Stimulated activated CD4-positive, alpha-beta T cell treated with anti-CD3 and anti-CD28 coated beads, Interleukin-2, amount 100 ng/mL, for 4 hours (primary cell): ENCODE data around the gene CARD14.
"Not testable (repeated sequence)": the region's sequence is repeated elsewhere in the genome, so short reads cannot be mapped to it uniquely, and the experiment has no call there.

Experiments
- DNase-seq: peaks from one replicate; pipeline ENCODE4 v3.0.0-alpha.2; 2020; ENCODE audit warnings: low read depth

Gene CARD14

DNA sequence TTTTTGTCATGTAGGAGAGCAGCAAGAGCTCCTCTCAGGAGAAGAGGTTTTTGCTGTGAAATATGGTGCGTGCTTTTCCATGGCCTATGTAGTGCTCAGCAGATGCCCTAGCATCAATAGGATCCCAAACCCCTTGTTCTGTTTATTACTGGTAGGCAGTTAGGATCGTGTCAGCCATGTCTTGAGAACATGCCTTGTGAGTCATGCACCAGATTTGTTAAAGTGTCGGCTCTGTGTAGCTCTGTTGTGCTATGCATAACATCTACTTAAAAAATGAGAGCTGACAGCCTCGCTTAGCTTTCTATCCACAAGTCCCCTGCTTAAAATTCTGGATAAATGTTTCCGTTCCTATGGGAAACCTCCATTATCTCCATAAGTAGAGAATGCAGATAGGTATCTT, 18.5 kb upstream of the CARD14 start:
- no peak for DNase-seq

DNA sequence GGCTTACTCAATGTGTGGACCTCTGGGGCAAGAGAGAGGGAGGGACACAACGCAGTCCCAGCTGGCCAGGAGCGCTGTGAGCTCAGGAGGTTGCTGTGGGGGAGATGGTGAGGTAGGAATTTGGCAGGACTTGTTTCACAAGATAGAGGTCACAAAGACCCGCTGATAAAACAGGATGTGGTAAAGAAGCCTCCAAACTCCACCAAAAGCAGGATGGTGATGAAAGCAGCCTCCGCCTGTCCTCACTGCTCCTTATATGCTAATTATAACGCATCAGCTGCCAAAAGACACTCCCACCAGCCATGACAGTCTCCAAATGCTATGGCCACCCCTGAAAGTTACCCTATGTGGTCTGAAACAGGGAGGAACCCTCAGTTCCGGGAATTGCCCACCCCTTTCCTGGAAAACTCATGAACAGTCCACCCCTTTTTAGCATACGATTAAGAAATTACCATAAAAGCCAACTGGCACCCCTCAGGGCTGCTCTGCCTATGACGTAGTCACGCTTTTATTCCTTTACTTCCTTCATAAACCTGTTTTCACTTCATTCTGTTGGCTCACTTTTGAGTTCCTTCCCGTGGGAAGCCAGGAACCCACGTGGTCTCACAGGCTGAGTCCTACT, 17.6 kb upstream of the CARD14 start:
- DNase-seq, result no peak

DNA sequence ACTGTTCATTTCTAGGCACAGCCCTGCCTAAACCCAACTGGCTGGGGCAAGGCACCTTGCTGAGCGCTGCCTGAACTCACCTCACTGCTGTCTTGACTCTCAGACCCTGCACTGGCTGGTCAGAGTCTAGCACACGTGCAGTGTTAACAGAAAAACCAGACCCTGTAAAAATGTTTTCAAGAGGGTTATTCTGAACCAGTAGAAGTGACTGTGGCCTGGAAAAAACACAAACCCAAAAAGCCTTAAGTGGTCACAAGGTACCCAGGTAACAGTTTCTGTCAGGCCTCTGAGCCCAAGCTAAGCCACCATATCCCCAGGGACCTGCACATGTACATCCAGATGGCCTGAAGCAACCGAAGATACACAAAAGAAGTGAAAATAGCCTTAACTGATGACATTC, 16.8 kb upstream of the CARD14 start:
- DNase-seq, result no peak

DNA sequence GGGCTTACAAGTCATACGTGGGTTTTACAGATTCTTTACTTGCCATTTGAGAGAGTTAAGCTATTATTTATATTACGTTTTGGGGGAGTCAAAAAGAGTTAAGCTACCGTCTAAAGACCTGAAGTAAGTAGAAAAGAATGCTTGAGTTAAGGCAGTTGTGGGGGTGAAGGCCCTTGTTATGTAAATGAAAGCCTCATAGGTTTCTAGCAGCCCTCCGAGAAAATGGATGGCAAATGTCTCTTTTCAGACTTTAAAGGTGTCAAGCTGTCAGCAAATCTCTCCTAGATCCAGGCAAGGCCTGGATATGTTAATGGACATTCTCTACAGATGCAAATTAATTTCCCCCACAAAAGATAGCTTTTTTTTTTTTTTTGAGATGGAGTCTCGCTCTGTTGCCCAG, 15.7 kb upstream of the CARD14 start:
- DNase-seq, result no peak

DNA sequence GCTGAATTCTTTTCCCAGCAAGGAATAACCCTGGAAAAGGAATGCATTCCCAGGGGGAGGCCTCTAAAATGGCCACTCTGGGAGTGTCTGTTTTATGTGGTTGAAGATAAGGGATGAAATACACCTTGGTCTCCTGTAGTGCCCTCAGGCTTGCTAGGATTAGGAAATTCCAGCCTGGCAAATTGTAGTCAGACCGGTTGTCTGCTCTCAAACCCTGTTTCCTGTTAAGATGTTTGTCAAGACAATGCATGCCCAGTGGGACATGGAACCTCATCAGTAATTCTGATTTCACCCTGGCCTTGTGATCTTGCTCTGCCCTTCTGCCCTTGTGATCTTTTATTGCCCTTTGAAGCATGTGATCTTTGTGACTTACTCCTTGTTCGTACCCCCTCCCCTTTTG, 14.2 kb upstream of the CARD14 start:
- not testable (repeated sequence) for DNase-seq

DNA sequence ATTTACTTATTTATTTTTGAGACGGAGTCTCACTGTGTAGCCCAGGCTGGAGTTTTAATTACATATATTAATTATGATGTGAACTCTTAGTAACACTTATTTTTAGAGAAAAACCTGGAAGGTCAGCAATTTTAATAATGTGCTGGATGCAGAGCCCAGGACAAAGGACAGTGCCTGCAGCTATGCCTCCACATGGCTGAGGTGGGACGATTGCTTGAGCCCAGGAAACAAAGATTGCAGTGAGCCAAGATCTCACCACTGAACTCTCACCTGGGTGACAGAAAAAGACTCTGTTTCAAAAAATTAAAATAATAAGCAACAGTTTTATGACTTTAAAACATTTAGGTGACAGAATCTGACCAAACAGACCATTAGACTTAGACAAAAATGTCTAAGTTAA, 11.0 kb upstream of the CARD14 start:
- no peak for DNase-seq

DNA sequence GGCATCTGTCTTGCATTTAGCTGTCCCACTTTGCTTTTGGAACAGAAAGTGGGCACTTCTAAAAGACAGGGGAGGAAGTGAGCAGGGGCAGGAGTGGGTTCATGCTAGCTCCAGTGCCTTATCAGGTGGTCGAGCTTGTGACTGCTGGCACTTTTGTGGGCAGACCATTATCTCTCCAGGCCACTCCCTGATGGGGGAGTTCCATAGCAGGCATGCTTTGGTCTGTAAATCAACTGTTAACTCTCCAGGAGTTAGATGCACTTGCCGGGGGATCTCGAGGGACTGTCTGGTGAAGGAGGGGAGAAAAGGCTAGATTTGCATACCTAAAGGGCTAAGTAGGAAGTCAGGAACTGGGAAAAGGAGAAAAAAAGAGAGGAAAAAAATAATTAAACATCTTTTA, 9.3 kb upstream of the CARD14 start:
- DNase-seq, result no peak

DNA sequence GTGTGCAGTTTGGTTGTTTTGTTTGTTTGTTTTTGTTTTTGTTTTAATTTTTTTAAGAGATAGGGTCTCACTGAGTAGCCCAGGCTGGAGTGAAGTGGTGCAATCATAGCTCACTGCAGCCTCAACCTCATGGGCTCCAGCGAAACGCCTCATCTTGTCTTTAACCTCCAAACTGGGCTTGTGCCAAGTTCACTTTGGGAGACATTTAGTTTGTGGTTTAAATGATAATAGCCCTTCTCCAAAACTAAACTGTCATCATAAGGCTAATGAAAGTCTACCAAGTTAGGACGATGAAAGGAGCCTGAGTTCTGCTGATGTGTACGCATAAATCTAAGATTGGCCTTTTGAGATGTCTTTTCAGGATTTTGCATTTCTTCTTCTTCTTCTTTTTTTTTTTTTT, 6.5 kb upstream of the CARD14 start:
- no peak for DNase-seq

DNA sequence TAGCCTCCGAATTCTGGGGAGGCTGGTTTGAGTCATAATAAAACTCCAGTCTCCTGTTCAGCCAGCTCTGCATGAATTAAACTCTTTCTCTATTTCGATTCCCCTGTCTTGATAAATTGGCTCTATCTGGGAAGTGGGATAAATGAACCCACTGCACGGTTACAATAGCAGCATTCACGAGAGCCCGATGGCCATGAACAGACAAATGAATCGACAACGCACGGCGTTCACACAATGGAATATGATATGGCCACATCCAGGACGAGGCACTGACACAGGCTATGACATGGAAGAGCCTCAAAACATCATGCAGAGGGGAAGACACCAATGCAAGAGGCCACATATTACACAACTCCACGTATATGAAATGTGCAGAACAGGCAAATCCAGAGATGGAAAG, 5.6 kb upstream of the CARD14 start:
- DNase-seq, result no peak

DNA sequence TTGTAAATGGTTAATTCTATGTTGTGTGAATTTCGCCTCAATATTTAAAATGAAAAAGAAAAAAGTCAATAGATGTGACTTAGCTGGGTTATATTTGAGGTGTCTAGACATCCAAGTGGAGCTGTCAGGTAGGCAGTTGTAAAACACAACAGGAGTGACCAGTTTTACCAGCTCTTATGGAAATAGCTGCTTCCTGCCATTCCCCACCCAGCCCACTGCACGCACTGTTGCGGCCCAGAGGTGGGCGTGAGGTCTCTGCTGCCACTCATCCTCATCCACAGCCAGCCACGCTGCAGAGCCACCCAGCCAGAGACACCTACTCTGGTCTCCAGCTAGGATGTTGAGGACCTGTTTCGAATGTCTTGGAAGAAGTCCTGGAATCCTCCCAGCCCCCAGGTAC, 3.4 kb upstream of the CARD14 start:
- DNase-seq, result no peak

DNA sequence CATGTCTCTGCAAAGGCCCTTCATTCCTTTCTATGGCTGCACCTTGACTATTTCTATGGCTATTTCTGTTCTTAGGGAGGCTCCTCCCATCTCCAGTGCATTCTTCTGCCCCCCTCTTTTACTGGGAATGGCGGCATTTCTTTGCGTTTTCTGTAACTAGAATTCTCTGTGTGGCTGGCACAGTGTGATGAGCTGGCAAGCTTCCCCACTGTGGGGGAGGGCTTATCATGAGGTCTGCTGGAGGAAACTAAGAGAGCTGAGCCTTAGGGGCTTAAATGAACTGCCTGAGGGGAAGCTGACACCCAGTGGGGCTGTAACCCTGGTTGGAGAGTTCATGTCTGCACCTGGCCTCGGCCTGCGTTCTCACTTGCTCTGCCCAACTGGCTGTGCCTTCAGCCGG, 1.5 kb upstream of the CARD14 start:
- no peak for DNase-seq

DNA sequence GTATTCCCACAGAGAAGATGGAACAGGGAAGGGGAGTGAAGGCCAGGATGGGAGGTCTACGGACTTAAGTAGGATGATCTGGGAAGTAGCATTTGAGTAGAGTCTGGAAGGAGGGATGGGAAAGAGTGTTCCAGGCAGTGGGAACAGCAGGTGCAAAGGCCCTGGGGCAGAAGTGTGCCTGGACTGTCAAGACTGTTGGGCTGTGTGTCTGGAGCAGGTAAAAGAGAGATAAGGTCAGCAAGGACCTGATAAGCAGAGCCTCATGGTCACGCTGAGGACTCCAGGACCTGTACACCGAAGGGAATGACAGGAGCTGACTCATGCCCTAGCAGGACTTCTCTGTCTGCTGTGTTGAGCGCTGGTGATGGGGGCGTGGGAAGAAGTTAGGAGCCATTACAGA, 723 bp upstream of the CARD14 start:
- no peak for DNase-seq

DNA sequence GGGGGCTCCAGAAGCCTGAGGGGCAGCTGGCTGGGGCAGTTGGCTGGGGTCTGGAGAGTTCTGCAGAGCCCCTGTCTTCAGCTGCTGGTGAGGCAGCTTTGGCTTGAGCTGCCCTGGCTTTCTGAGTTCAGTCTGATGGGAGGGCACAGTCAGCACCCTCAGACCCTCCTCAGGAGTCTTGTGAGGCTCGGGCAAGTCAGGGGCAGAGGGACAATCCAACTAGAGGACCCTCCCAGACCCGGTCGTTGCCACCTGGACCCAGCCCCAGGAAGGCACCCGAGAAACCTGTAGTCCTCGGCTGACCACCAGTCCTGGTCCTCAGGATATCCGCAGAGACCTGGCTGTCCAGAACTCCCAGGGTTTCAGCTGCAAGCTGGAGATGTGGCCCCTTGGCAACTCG, 1.9 kb downstream of the CARD14 start:
- DNase-seq, result no peak

DNA sequence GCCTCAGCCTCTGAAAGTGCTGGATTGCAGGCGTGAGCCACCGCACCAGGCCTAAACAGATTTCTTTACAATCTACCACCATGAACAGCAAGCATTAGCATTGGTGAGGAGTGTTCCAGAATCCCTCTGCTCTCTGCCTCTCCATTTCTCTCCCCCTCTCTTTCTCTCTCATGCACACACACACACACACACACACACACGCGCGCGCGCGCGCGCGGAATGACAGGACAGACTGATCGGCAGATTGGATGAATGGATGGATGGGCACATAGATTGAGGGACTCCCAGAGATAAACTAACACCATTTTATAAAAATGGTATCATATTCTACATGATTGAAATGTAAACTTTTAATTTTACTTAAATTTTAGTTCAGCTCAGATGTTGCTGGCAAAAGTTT, 3.3 kb downstream of the CARD14 start:
- DNase-seq, result no peak

DNA sequence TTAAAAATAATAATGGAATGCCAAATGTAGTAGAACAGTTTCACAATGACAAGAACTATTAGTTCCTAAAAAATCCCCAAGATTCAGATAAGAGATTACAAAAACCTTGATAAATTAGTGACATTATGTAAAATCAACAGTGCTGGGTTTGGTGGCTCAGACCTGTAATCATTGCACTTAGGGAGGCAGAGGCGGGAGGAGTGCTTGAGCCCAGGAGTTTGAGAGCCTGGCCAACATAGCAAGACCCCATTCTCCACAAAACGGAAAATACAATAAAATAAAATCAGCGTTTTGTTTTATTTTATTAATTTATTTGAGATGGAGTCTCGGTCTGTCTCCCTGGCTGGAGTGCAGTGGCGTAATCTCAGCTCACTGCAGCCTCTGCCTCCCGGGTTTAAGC, 4.1 kb downstream of the CARD14 start:
- DNase-seq, result no peak

DNA sequence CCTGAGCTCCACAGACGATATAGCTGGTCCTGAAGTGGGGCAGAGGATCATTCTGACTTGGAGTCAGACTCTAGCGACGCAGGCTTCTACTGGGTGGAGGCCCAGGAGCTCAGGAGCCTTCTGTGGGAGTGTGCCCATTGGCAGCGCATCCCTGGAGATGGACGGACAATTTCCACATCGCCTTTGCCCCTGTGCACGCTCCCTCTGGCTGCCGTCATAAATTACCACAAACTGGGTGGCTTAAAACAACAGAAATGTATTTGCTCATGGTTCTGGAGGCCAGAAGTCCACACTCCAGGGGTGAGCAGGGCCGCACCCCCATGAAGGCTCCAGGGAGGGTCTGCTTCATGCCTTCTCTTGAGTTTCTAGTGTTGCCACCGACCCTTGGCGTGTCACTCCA, 6.9 kb downstream of the CARD14 start:
- no peak for DNase-seq

DNA sequence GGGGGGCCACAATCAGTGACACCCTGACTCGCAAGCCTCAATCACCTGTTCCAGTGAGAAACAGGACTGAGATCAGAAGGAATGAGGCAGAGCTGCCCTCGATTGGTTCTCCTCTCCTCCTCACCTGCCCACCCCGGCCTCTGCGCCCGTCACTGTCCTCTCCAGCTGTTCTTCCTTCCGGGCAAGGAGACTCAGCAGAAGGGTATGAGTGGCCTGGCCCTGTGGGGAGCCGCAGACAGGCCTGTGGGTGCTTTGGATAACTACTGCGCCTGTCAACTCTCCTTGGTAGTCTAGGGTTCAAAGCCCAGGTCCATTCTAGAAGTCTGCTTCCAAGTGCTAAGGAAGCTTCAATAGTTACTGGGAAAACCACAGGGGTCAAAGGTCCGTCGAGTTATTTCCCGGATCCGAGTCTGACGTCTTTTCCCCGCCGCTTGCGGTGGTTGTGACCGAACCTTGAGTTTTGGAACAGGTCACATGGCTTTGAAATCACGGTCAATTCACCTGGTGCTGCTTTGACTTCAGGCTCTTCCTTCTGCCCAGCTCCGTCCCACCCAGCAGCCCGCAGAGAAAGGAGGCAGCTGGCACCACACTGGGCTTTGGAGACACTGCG, 8.3 kb downstream of the CARD14 start:
- DNase-seq, result no peak

DNA sequence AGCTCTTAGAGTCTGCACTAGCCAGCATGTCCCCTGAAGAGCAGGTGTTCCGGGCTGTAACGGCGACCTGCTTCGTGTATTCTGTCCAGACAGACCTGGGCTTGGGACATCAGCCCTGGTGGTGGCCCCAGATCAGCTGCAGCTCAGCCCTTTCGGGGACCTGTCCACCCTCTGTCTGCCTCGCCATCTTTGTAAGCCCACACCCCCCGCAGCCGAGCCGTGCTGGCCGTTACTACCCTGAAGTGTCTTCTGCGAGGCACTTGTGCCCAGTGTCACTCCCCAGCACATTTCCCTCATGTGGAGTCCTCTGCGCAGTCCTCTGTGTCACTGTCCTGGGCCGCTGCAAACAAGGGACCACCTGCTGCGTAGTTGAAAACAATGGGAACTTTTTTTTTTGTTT, 10.4 kb downstream of the CARD14 start:
- no peak for DNase-seq

DNA sequence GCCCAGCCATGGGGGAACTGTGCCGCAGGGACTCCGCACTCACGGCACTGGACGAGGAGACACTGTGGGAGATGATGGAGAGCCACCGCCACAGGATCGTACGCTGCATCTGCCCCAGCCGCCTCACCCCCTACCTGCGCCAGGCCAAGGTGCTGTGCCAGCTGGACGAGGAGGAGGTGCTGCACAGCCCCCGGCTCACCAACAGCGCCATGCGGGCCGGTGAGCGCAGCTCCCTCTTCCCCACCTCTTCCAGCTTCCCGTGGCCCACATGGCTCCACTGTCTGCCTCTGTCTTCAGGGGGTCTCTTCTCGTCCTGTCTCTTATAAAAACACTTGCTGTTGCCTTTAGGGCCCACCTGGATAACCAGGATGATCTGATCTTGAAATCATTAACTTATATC, 11.6 kb downstream of the CARD14 start:
- DNase-seq, result no peak

DNA sequence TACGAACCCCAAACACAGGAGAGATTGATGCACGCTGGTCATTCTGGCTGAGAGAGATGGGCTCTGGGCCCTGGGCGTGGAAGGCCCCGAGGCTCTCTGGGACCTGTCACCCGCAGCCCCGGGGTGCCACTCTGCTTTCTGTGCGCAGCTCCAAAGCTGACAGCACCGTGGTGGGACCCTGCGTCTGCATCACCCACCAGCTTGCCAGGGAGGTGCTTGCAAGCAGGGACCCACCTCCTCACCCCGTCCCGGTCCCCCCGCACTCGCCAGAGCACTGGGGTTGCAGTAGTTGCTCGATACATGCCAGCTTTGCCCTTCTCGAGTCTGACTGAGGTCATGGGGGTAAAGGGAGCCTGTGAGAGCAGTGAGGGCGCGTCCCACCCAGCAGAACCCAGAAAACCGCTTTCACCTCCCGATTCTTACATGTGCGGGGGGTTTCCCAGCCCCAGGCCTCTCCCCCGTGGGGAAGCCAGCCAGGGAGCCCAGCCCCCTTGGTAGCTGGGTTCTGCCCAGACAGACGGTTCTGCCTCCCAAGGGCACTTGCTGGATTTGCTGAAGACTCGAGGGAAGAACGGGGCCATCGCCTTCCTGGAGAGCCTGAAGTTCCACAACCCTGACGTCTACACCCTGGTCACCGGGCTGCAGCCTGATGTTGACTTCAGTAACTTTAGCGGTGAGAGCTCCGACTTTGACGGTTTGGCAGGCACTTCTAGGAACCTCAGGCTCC, 12.5 kb downstream of the CARD14 start:
- DNase-seq, result no peak

DNA sequence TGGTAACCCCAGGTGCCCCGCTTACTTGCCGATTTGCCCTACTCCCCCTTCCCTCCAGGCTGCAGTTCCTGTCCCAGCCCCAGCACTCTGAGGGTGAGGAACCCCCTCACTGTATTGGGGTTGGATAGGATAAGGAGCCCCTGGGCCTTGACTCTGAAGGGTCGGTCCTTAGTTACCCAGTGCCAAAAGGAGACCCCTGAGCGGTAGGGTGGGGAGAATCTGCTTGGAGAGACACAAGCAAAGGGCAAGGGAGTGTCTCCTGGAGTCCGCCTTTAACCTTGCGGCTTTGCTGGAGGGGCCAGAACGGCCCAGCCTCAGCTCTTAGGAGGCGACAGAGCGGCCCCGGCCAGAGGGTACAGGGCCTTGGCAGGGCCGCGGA, 13.0 kb downstream of the CARD14 start:
- DNase-seq, result no peak

DNA sequence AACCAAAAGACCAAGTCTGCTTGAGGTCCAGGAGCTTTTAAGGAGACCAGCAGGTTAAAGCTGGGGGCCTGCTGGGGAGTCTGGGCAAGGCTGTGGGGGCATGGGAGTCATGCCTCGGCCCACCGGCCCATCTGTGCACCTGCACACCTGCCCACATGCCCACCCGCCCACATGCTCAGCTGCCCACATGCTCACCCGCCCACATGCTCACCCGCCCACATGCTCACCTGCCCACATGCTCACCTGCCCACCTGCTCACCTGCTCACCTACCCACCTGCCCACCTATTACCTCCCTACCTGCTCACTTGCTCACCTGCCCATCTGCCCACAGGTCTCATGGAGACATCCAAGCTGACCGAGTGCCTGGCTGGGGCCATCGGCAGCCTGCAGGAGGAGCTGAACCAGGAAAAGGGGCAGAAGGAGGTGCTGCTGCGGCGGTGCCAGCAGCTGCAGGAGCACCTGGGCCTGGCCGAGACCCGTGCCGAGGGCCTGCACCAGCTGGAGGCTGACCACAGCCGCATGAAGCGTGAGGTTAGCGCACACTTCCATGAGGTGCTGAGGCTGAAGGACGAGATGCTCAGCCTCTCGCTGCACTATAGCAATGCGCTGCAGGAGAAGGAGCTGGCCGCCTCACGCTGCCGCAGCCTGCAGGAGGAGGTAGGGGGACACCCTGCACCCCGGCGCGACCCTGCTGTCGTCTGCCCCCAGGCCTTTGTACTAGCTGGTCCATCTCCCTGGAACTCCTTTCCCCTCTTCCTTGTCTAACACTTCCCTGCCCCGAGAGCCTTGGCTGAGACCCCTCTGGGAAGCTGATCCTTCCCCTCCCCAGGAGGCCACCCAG, 14.0 kb downstream of the CARD14 start:
- DNase-seq, result no peak

DNA sequence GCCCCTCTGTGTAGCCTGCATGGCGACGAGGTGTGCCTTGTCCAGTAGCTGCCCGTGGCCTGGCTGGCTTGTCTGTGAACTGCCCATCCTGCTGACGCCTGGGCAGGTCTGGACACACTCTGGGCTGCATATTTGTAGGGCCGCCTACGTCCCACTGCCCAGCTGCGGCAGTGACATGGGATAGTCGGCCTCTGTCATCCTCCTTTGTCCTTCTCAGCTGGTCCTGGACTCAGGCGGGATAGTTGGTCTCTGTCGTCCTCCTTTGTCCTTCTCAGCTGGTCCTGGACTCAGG, 14.5 kb downstream of the CARD14 start:
- no peak for DNase-seq
